ENCODE measurements around the gene ZMIZ2. TPM values are rescaled to one million over a fixed set of nuclear protein-coding genes. Genes with fewer than 3 reads are reported as not detected.

The ZMIZ2 gene
- total RNA-seq, 1 experiment from 2014 or later, result 142 TPM

GRCh38 chr7:44743750-44744149 lies 4.9 kb upstream of the ZMIZ2 start:
- Histone ChIP-seq H3K27ac (no peak overlapping the region), H3K4me3 (no peak overlapping the region), H3K9me2 (ENCODE audit: insufficient read depth) (no peaks in the 10 kb centered on the region), H3K36me3 (ENCODE audit: low read depth) (no peaks in the 10 kb centered on the region), H3K79me2 (ENCODE audit: low read depth) (no peaks in the 10 kb centered on the region), H3K27me3 (ENCODE audit: insufficient read depth, low read depth) (no peaks in the 10 kb centered on the region), H4K20me1 (ENCODE audit: insufficient read depth) (no peaks in the 10 kb centered on the region), H3K4me2 (no peak overlapping the region), H3K4me1 (replicated peaks; ENCODE audit: insufficient read depth) (peaks cover 20% of the 10 kb centered on the region), H2AFZ (no peak overlapping the region), H3K9me3 (ENCODE audit: insufficient read depth, low read depth) (no peaks in the 10 kb centered on the region), H3F3A (ENCODE audit: insufficient read depth, low read depth) (peaks cover 30% of the 10 kb centered on the region)
- CTCF ChIA-PET, result interaction anchor here (0.5 kb wide), 1 partner anchor 619 kb away, joined by 4 read pairs; no protein-coding TSS in a partner anchor
- no TSS peak for BruUV-seq (replicated peaks)
- TF ChIP-seq CTCF (conservative IDR thresholded peaks at IDR 0.05) (no peak), EZH2 (IDR thresholded peaks at IDR 0.05; ENCODE audit: low read depth) (no peak)
- DNase-seq, result no peak
- POLR2A ChIA-PET (ENCODE audit: unreplicated experiment), result interaction anchor here (0.7 kb wide), 1 partner anchor 174 kb away, joined by 17 read pairs; no protein-coding TSS in a partner anchor
- intact Hi-C loops (cut with micrococcal nuclease; ENCODE audit: unreplicated experiment), result loop anchor here (10.0 kb wide), 1 partner anchor 49 kb away; no protein-coding TSS in a partner anchor

DNA sequence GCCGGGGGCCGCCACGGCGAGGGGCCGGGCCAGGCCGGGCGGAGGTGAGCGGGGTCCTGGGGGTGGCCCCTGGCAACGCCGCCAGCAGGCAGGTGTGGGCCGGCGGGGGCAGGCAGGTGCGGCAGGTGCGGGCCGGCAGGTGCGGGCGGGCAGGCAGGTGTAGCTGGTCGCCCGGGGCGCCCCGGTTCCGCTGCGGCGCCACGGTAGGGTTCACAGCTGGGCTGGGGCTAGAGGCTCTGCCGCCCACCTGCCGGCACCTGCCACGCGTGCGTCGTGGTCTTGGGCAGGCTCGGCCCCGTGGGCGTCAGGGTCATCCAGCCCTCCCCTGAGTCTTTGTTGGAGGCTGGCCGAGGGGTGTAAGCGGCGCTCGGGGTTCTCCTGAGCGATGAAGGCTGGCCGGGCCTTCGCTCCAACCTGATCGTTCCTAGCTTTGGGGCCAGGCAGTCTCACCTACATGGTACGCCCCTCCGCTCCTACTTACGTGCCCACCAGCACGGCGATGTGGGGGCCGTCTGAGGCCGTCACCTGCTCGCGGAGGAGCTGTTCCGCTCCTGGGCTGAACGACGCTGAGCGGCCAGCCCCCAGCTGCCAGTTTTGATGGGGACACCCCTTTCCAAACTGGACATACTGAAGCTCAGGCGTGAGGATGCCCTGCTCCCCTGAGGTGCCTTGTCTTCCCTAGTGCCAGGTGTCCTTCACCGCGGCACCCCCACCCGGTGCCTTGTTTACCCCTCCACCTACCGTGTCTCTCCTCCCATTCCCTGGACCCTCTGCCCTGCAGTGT lies 493 bp downstream of the ZMIZ2 start:
- ChIA-PET POLR2A (ENCODE audit: unreplicated experiment) (interaction anchor here (0.6 to 0.9 kb wide), 2 partner anchors 17 to 109 kb away, joined by 3 read pairs; no protein-coding TSS in a partner anchor), CTCF (no interaction called here)
- Histone ChIP-seq H3K79me2 (ENCODE audit: low read depth) (peaks cover 52% of the 10 kb centered on the region), H2AFZ (peak overlapping the region; percentile 51; the same call in 1 of the 2 replicates), H3K9me3 (ENCODE audit: insufficient read depth, low read depth) (no peaks in the 10 kb centered on the region), H3K4me3 (peak overlapping the region; percentile 92), H3K4me1 (replicated peaks; ENCODE audit: insufficient read depth) (peaks cover 29% of the 10 kb centered on the region), H3K36me3 (ENCODE audit: low read depth) (peaks cover 7% of the 10 kb centered on the region; the same call in 1 of the 2 replicates), H3F3A (ENCODE audit: insufficient read depth, low read depth) (peaks cover 17% of the 10 kb centered on the region), H3K9me2 (ENCODE audit: insufficient read depth) (no peaks in the 10 kb centered on the region), H3K27ac (peak overlapping the region; percentile 2; the same call in 1 of the 2 replicates), H3K4me2 (peak overlapping the region; percentile 99), H3K27me3 (ENCODE audit: insufficient read depth, low read depth) (no peaks in the 10 kb centered on the region), H4K20me1 (ENCODE audit: insufficient read depth) (peaks cover 21% of the 10 kb centered on the region)
- no peak for TF ChIP-seq CTCF (conservative IDR thresholded peaks at IDR 0.05)
- no TSS peak for BruUV-seq (replicated peaks)
- DNase-seq, result no peak
- intact Hi-C loops (cut with micrococcal nuclease; ENCODE audit: unreplicated experiment), result loop anchor here (1.0 to 10.0 kb wide), 9 partner anchors 37 to 167 kb away; partner anchors contain the start of genes H2AZ2, OGDH and TMED4

DNA sequence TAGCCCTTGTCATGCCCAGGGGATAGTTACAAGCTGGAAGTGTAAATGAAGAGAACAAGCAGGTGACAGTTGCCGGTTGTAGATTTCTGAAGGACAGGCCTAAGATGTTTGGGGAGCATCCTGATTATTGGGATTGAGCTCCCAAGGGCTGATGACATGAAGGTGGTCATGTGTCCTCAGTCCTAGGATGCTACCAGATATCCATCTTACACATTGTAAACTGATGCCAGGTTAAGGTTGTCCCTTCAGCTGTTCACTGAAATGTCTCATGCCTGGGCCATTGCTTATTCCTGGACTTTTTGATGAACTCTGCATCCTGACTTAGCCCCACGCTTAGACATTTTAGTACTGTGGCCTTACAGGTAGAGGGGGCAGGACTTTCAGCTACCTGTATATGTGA lies 1.3 kb downstream of the ZMIZ2 start:
- H3K9me2 ChIP-seq (ENCODE audit: insufficient read depth), result no peaks in the 10 kb centered on the region
- CTCF ChIA-PET, result no interaction called here
- peaks cover 25% of the 10 kb centered on the region for H4K20me1 ChIP-seq (ENCODE audit: insufficient read depth)
- no peak overlapping the region for H3K27ac ChIP-seq
- H3K36me3 ChIP-seq (ENCODE audit: low read depth), result peaks cover 7% of the 10 kb centered on the region; the same call in 1 of the 2 replicates
- TF ChIP-seq EZH2 (IDR thresholded peaks at IDR 0.05; ENCODE audit: low read depth), result no peak
- TF ChIP-seq CTCF (conservative IDR thresholded peaks at IDR 0.05), result no peak
- peaks cover 29% of the 10 kb centered on the region for H3K4me1 ChIP-seq (replicated peaks; ENCODE audit: insufficient read depth)
- no peak for DNase-seq
- POLR2A ChIA-PET (ENCODE audit: unreplicated experiment), result no interaction called here
- intact Hi-C loops (cut with micrococcal nuclease; ENCODE audit: unreplicated experiment), result loop anchor here (2.0 to 10.0 kb wide), 4 partner anchors 55 to 161 kb away; partner anchors contain the start of gene H2AZ2
- no peaks in the 10 kb centered on the region for H3K9me3 ChIP-seq (ENCODE audit: insufficient read depth, low read depth)
- peaks cover 9% of the 10 kb centered on the region for H3F3A ChIP-seq (ENCODE audit: insufficient read depth, low read depth)
- H3K4me2 ChIP-seq, result peak overlapping the region; percentile 99
- H3K4me3 ChIP-seq, result peak overlapping the region; percentile 92
- H3K79me2 ChIP-seq (ENCODE audit: low read depth), result peaks cover 61% of the 10 kb centered on the region
- H2AFZ ChIP-seq, result no peak overlapping the region
- H3K27me3 ChIP-seq (ENCODE audit: insufficient read depth, low read depth), result no peaks in the 10 kb centered on the region
- TSS peak; percentile 53 for BruUV-seq (replicated peaks)
